Small intestine (tissue), 7 donors: ENCODE measurements around the gene AKIRIN2. TPM values are rescaled to one million over a fixed set of nuclear protein-coding genes. Genes with fewer than 3 reads are reported as not detected.
A peak's percentile ranks its signal among the peaks of the same experiment; 100 is the strongest.

Experiments
- DNase-seq, 2 donors: peaks; one replicate each; pipeline versions ENCODE4 v3.0.0 to v3.0.0-alpha.2; 2013
- FAIRE-seq: peaks from 2 replicates; lab custom pipeline; 2012; peaks lifted over from hg19 to GRCh38; lab: Jason Lieb, UNC
- H3K27ac ChIP-seq, 3 donors: one replicate each; pipeline ENCODE4 v1.5.1; 2013; ENCODE audit warnings: low read length in 2 of 3, mild to moderate bottlenecking in 2 of 3, control low read depth in 1 of 3, inconsistent platforms in 1 of 3, low read depth in 1 of 3, moderate library complexity in 1 of 3
- H3K27me3 ChIP-seq, 3 donors: one replicate each; pipeline ENCODE4 v1.6.1; 2013; ENCODE audit warnings: low read length in 3 of 3, inconsistent platforms in 1 of 3; ENCODE audit not compliant: control insufficient read depth in 3 of 3, insufficient read depth in 3 of 3
- H3K36me3 ChIP-seq, 3 donors: one replicate each; pipeline ENCODE4 v1.6.1; 2013; ENCODE audit warnings: low read length in 3 of 3, inconsistent platforms in 1 of 3, low read depth in 1 of 3, mild to moderate bottlenecking in 1 of 3, moderate library complexity in 1 of 3; ENCODE audit not compliant: control insufficient read depth in 3 of 3, insufficient read depth in 2 of 3
- H3K4me1 ChIP-seq, 3 donors: one replicate each; pipeline ENCODE4 v1.6.1; 2013; ENCODE audit warnings: low read length in 2 of 3, inconsistent platforms in 1 of 3, low read depth in 1 of 3, mild to moderate bottlenecking in 1 of 3, moderate library complexity in 1 of 3; ENCODE audit not compliant: control insufficient read depth in 3 of 3, insufficient read depth in 2 of 3
- H3K4me3 ChIP-seq, 3 donors: one replicate each; pipeline ENCODE4 v1.5.1; 2013; ENCODE audit warnings: low read length in 3 of 3, control low read depth in 1 of 3, inconsistent platforms in 1 of 3, low read depth in 1 of 3, mild to moderate bottlenecking in 1 of 3, moderate library complexity in 1 of 3
- H3K9me3 ChIP-seq, 2 donors: one replicate each; pipeline ENCODE4 v1.6.1; 2013; ENCODE audit warnings: low read depth in 1 of 2, low read length in 1 of 2; ENCODE audit not compliant: control insufficient read depth in 2 of 2, insufficient read depth in 1 of 2
- WGBS, 3 donors: extraction: QIAGEN DNeasy Blood & Tissue Kit; methylation state at CpG; one replicate each; pipeline ENCODE4 v1.1.7; 2013; 5-methylcytosine and 5-hydroxymethylcytosine counted together
- polyA plus RNA-seq, 4 donors: library from polyadenylated mRNA; stranded (reverse) in 3 of 4; unstranded in 1 of 4; fragments of 200-250 nt in 3 of 4; fragments of 120-200 nt in 1 of 4; gene quantifications; one replicate each; pipeline versions ENCODE4 v1.2.1 to v1.2.3, GENCODE V29; 2013
- donor health status: healthy with polysubstance abuse.
- donor health status: control.
- donor health status: control.
- donor health status: Bipolar disorder and iron deficiency.
- donor health status: healthy.

AKIRIN2 gene
- polyA plus RNA-seq, 4 donors = 19.9 to 63.8 (median 24.2) TPM

- WGBS, 3 donors = 89 to 100% (median 100%) methylated on average over 1 of the region's 1 CpG
- peaks cover 0 to 17% (median 0%) of the 10 kb centered on the region in 3 donors for H3K36me3 ChIP-seq
- H3K27ac ChIP-seq = no peak overlapping the region
- no peak overlapping the region for H3K4me3 ChIP-seq
- H3K9me3 ChIP-seq = no peaks in the 10 kb centered on the region
- H3K27me3 ChIP-seq = no peaks in the 10 kb centered on the region
- no peak for DNase-seq
- H3K4me1 ChIP-seq = peaks cover 0 to 12% (median 0%) of the 10 kb centered on the region in 3 donors
- no peak for FAIRE-seq
Measured at GRCh38 chr6:87630746-87631145, 71.3 kb downstream of the AKIRIN2 start.

- DNase-seq (no peak), FAIRE-seq (no peak)
- Histone ChIP-seq H3K36me3 (peaks cover 0 to 17% (median 0%) of the 10 kb centered on the region in 3 donors), H3K4me1 (peaks cover 0 to 12% (median 0%) of the 10 kb centered on the region in 3 donors), H3K9me3 (no peaks in the 10 kb centered on the region), H3K27ac (peak overlapping the region in 1 of 3 donors; percentile 68), H3K27me3 (no peaks in the 10 kb centered on the region), H3K4me3 (no peak overlapping the region)
Measured at GRCh38 chr6:87628881-87629280, 73.2 kb downstream of the AKIRIN2 start.

GRCh38 chr6:87628424-87628823 is 73.6 kb downstream of the AKIRIN2 start:
- H3K27ac ChIP-seq = peak overlapping the region in 1 of 3 donors; percentile 68
- no peak for FAIRE-seq
- peak; percentile 18 to 70 for DNase-seq

More at GRCh38 chr6:87628424-87628823, 73.6 kb downstream of the AKIRIN2 start:
- Histone ChIP-seq H3K4me3 (no peak overlapping the region), H3K36me3 (peaks cover 0 to 17% (median 0%) of the 10 kb centered on the region in 3 donors), H3K9me3 (no peaks in the 10 kb centered on the region), H3K27me3 (no peaks in the 10 kb centered on the region), H3K4me1 (peaks cover 0 to 12% (median 0%) of the 10 kb centered on the region in 3 donors)
- 18 to 52% (median 31%) methylated on average over 2 of the region's 2 CpGs for WGBS, 3 donors

Other genes starting within 250 kb of the AKIRIN2 start
- gene SLC35A1, start 229.3 kb downstream of the AKIRIN2 start, polyA plus RNA-seq = 10 to 100 TPM; 15.4 to 40.6 (median 17.7) TPM
- 100 to 1,000 TPM in 1 of 4 donors, 10 to 100 TPM in 3; 23.0 to 102 (median 25.9) TPM for gene RARS2, start 112.2 kb downstream of the AKIRIN2 start, polyA plus RNA-seq
- gene ORC3, start 112.1 kb downstream of the AKIRIN2 start, polyA plus RNA-seq = 10 to 100 TPM in 3 of 4 donors, 1 to 10 TPM in 1; 9.5 to 31.6 (median 17.8) TPM